Calu3 (cell line): ENCODE measurements around the gene SYT17. TPM values are rescaled to one million over a fixed set of nuclear protein-coding genes. Genes with fewer than 3 reads are reported as not detected.

Experiments
- BruUV-seq: library from RNA; stranded (reverse); fragments of 400-500 nt; replicated peaks from 2 replicates; lab custom pipeline; 2021; lab: Mats Ljungman, UMichigan
- CTCF ChIA-PET: fragments of 300-600 bp; sonication (Branson Sonifier 250); formaldehyde crosslinking; loops from one replicate; lab custom pipeline; 2022; ENCODE audit warnings: antibody characterized with exemption; lab: Charles Lee
- DNase-seq: peaks from one replicate; pipeline ENCODE4 v3.0.0; 2022
- H3K27ac Mint-ChIP-seq: one replicate; pipeline ENCODE4 v1.8.0; 2022; ENCODE audit warnings: mixed read lengths; ENCODE audit not compliant: unreplicated experiment
- H3K27me3 Mint-ChIP-seq: one replicate; pipeline ENCODE4 v1.8.0; 2022; ENCODE audit warnings: mixed read lengths; ENCODE audit not compliant: unreplicated experiment
- H3K36me3 Mint-ChIP-seq: one replicate; pipeline ENCODE4 v1.8.0; 2022; ENCODE audit warnings: mild to moderate bottlenecking, moderate library complexity, mixed read lengths; ENCODE audit not compliant: insufficient read depth, unreplicated experiment
- H3K4me1 Mint-ChIP-seq: one replicate; pipeline ENCODE4 v1.8.0; 2022; ENCODE audit warnings: mild to moderate bottlenecking, low read depth, mixed read lengths; ENCODE audit not compliant: unreplicated experiment
- H3K4me3 Mint-ChIP-seq: one replicate; pipeline ENCODE4 v1.8.0; 2022; ENCODE audit warnings: mild to moderate bottlenecking, low read depth, moderate library complexity, mixed read lengths; ENCODE audit not compliant: unreplicated experiment
- H3K9me3 Mint-ChIP-seq: one replicate; pipeline ENCODE4 v1.8.0; 2022; ENCODE audit warnings: low read depth, mixed read lengths; ENCODE audit not compliant: unreplicated experiment
- intact Hi-C: fragments of 100-400 bp; cut with micrococcal nuclease; formaldehyde crosslinking; loops from one replicate; pipeline ENCODE4 v1.10.0; 2022; ENCODE audit not compliant: unreplicated experiment
- total RNA-seq: library from RNA; stranded (reverse); gene quantifications from 2 replicates; pipeline ENCODE4 v1.2.3, GENCODE V29; 2022
- TF ChIP-seq, protein P1 (sequence below): fragments of 200-600 bp; IDR thresholded peaks from one replicate; pipeline ENCODE4 v1.8.0; 2022; ENCODE audit warnings: antibody characterized with exemption; ENCODE audit not compliant: unreplicated experiment

SYT17 gene
- total RNA-seq, 1 experiment from 2014 or later, result 10.6 TPM

- Mint-ChIP-seq H3K36me3 (peaks cover 8% of the 10 kb centered on the region), H3K9me3 (no peaks in the 10 kb centered on the region), H3K27ac (no peak overlapping the region), H3K27me3 (no peaks in the 10 kb centered on the region), H3K4me1 (peaks cover 23% of the 10 kb centered on the region), H3K4me3 (no peak overlapping the region)
- TF ChIP-seq, protein P1, sequence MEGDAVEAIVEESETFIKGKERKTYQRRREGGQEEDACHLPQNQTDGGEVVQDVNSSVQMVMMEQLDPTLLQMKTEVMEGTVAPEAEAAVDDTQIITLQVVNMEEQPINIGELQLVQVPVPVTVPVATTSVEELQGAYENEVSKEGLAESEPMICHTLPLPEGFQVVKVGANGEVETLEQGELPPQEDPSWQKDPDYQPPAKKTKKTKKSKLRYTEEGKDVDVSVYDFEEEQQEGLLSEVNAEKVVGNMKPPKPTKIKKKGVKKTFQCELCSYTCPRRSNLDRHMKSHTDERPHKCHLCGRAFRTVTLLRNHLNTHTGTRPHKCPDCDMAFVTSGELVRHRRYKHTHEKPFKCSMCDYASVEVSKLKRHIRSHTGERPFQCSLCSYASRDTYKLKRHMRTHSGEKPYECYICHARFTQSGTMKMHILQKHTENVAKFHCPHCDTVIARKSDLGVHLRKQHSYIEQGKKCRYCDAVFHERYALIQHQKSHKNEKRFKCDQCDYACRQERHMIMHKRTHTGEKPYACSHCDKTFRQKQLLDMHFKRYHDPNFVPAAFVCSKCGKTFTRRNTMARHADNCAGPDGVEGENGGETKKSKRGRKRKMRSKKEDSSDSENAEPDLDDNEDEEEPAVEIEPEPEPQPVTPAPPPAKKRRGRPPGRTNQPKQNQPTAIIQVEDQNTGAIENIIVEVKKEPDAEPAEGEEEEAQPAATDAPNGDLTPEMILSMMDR, result no peak
- no TSS peak for BruUV-seq
- CTCF ChIA-PET, result interaction anchor here (1.7 kb wide), 1 partner anchor 9 kb away, joined by 4 read pairs; no protein-coding TSS in a partner anchor
- intact Hi-C loops, result no loop called here
- DNase-seq, result no peak
These were observed 41.7 kb upstream of the SYT17 start for GRCh38 chr16:19126300-19126699.

DNA sequence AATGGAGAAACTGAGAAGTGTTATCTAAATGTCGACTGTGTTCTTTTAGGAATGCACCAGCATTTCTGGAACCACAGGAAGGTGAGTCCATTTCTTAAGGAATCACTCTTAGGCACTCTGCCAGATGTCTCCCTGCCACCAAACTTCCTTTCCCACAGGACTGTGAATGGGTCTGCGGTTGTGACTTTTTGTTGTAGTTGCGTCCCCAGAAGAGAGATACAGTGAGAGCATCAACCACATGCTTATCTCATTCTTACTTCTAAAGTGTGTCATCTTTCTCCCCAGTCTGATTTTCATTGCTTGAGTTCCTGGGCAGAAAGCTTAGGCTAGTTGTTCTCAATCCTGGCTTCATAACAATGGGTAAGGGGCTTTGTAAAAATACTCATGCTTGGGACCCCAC lies 40.8 kb upstream of the SYT17 start:
- no peaks in the 10 kb centered on the region for H3K9me3 Mint-ChIP-seq
- no peak overlapping the region for H3K4me3 Mint-ChIP-seq
- no TSS peak for BruUV-seq
- peaks cover 29% of the 10 kb centered on the region for H3K4me1 Mint-ChIP-seq
- intact Hi-C loops, result no loop called here
- H3K27me3 Mint-ChIP-seq, result no peaks in the 10 kb centered on the region
- H3K36me3 Mint-ChIP-seq, result peaks cover 4% of the 10 kb centered on the region
- no peak overlapping the region for H3K27ac Mint-ChIP-seq
- TF ChIP-seq, protein P1, result no peak
- DNase-seq, result no peak
- CTCF ChIA-PET, result interaction anchor here (1.7 kb wide), 1 partner anchor 10 kb away, joined by 4 read pairs; no protein-coding TSS in a partner anchor

DNA sequence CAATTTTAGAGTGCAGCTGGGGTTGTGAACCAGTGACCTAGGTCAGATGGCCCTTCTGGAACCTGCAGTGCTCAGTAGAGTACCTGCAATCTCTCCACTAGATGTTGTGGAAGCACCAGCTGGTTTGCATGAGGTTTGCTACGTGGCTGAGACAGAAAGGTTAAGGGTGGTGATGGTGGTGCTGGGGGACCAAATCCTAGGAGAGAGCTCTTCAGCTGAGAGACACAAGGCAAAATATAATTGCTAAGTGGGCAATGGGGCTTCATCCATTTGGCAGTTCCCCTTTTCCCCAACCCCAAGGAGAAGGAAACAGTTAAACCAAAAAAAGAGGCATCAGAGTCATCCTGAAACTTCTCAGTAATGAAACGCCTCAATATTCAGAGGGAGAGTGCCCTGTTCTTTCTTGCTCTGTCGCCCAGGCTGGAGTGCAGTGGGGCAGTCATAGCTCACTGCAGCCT lies 40.3 kb upstream of the SYT17 start:
- CTCF ChIA-PET, result no interaction called here
- Mint-ChIP-seq H3K27me3 (no peaks in the 10 kb centered on the region), H3K4me3 (no peak overlapping the region), H3K27ac (no peak overlapping the region), H3K36me3 (no peaks in the 10 kb centered on the region), H3K9me3 (no peaks in the 10 kb centered on the region), H3K4me1 (peaks cover 29% of the 10 kb centered on the region)
- BruUV-seq, result no TSS peak
- intact Hi-C loops, result no loop called here
- TF ChIP-seq, protein P1, result no peak
- no peak for DNase-seq

DNA sequence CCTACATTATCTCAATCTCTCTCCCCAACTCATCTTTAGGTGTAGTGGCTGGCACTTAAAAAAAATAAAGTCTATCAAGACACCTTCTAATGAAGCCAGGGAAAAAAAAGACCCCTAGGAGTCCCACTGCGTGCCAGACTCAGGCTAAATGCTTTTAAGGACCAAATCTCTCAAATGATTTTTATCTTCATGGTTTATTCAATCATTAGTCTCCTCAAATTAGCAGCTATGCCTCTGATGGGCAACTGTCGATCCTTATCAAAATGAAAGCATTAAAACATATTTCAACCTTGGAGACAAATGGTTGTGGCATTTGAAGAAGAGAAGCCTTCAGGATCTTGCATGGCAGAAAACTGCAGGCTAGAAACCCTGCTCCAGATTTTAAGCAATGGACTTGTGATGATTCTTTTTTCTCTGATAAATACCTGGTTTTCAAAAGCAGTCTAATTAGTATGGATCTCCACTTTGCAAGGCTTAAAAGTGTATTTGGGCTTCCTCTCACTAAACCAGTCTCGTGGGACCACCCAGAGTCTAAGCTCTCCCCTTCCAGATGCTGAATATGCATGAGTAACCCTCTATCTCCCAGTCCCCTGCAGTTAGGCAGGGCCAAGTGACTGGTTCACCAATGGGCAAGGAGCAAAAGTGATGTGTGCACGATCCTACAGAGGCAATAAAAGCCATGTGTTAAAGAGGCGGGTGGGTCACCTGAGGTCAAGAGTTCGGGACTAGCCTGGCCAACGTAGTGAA lies 39.4 kb upstream of the SYT17 start:
- no TSS peak for BruUV-seq
- no peak for DNase-seq
- CTCF ChIA-PET, result no interaction called here
- Mint-ChIP-seq H3K27me3 (no peaks in the 10 kb centered on the region), H3K4me3 (no peak overlapping the region), H3K36me3 (no peaks in the 10 kb centered on the region), H3K27ac (no peak overlapping the region), H3K4me1 (peaks cover 29% of the 10 kb centered on the region), H3K9me3 (no peaks in the 10 kb centered on the region)
- intact Hi-C loops, result no loop called here
- TF ChIP-seq, protein P1, result no peak
